Ectodermal cell (in vitro differentiated cells): ENCODE data around the gene ZBTB37.
"Not testable (repeated sequence)": the region's sequence is repeated elsewhere in the genome, so short reads cannot be mapped to it uniquely, and the experiment has no call there.

Source experiments
- H3K27ac ChIP-seq: 2 replicates; pipeline ENCODE4 v1.7.0; 2013; ENCODE audit warnings: mild to moderate bottlenecking, low read depth, low read length; ENCODE audit not compliant: insufficient read depth, poor library complexity, severe bottlenecking
- H3K27me3 ChIP-seq: 2 replicates; pipeline ENCODE4 v1.7.0; 2013; ENCODE audit warnings: mild to moderate bottlenecking, low read length; ENCODE audit not compliant: insufficient read depth, control insufficient read depth, poor library complexity, severe bottlenecking
- H3K36me3 ChIP-seq: one replicate; pipeline ENCODE4 v1.7.0; 2013; ENCODE audit warnings: low read length; ENCODE audit not compliant: control insufficient read depth, insufficient read depth
- H3K4me1 ChIP-seq: one replicate; pipeline ENCODE4 v1.7.0; 2013; ENCODE audit warnings: low read length; ENCODE audit not compliant: control insufficient read depth, insufficient read depth
- H3K4me3 ChIP-seq: 2 replicates; pipeline ENCODE4 v1.7.0; 2013; ENCODE audit warnings: low read depth, low read length, control low read depth; ENCODE audit not compliant: insufficient read depth
- H3K9me3 ChIP-seq: 2 replicates; pipeline ENCODE4 v1.7.0; 2013; ENCODE audit warnings: mild to moderate bottlenecking, low read length, moderate library complexity; ENCODE audit not compliant: control insufficient read depth
- WGBS, 2 experiments: methylation state at CpG; one replicate each; pipeline ENCODE4 v1.1.7; 2013; ENCODE audit warnings: missing lambda C conversion rate in 2 of 2; 5-methylcytosine and 5-hydroxymethylcytosine counted together

Gene ZBTB37

DNA sequence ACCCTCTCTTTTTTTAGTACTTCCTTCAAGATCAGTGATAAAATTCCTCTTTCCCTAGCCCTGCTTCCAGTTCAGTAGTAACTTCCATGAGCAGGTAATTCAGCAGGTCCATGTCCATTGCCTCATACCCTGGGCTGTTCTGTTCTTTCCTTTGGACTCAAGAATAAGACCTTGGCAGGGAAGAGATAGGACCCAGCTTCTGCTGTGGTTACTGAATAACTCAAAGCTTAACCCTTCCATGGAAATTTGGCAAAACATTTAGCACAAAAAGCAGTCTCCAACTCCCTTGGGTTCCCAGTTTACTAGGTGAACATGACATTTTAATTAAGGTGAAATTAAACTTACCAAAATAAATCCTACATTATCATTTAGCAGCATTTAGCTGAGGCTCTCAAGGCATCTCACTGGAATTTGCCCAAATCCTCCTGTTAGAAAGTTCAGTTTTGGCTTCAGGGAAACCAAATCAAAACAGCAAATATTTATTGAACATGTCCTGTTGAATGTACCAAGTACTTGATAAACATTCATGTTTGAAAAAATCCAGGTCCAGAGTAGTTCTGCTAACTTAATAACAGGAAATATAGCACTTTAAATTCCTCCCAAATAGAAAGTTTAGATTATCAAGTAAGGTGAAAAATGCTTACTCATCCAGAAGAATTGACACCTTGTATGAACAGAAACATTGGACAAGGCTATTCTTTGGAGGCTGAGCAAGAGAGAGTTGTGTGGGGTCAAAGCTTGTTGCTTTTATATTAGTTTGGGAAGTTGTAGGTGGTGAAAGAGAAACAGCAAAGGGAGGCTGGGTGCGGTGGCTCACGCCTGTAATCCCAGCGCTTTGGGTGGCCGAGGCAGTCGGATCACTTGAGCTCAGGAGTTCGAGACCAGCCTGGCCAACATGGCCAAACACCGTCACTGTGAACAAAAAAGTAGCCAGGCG lies 57.4 kb downstream of the ZBTB37 start:
- no peaks in the 10 kb centered on the region for H3K9me3 ChIP-seq
- H3K4me1 ChIP-seq, result no peaks in the 10 kb centered on the region
- no peak overlapping the region for H3K4me3 ChIP-seq
- no peaks in the 10 kb centered on the region for H3K36me3 ChIP-seq
- H3K27ac ChIP-seq, result no peak overlapping the region
- 94% methylated on average over 8 of the region's 8 CpGs for WGBS, 2 experiments
- no peaks in the 10 kb centered on the region for H3K27me3 ChIP-seq

DNA sequence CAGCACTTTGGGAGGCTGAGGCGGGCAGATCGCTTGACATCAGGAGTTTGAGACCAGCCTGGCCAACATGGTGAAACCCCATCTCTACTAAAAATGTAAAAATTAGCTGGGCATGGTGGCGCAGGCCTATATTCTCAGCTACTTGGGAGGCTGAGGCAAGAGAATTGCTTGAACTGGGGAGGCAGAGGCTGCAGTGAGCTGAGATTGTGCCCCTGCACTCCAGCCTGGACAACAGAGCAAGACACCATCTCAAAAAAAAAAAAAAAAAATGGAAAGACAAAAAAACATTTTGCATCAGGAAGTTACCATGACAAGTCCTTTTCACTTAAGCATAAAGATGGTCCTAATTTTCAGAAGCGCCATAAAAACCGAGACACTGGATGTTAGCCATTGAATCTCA lies 62.4 kb downstream of the ZBTB37 start:
- H3K4me3 ChIP-seq, H3K9me3 ChIP-seq, H3K4me1 ChIP-seq, H3K27ac ChIP-seq, H3K36me3 ChIP-seq, H3K27me3 ChIP-seq: not testable (repeated sequence)
- 94 to 98% methylated on average over 5 of the region's 5 CpGs for WGBS, 2 experiments

DNA sequence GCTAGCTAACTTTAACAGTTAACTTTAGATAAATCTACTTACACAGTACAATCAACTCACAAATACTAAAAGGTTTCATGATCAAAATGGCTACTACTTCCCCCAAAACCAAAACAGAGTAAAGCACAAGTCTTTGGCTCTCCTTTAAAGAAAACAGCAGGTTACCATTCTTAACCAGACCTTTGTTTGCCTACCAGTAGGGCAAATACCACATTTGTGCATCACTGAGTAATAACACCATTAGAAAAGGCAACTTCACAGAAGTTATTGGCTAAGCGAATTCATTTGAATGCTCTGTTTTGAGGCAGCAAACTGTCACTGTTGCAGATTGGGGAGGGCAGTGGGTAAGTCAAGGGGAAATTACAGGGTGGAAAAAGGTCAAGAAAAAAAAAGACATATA lies 66.3 kb downstream of the ZBTB37 start:
- H3K27ac ChIP-seq, result no peak overlapping the region
- no peaks in the 10 kb centered on the region for H3K9me3 ChIP-seq
- peaks cover 2% of the 10 kb centered on the region for H3K4me1 ChIP-seq
- no peak overlapping the region for H3K4me3 ChIP-seq
- no peaks in the 10 kb centered on the region for H3K27me3 ChIP-seq
- peaks cover 5% of the 10 kb centered on the region for H3K36me3 ChIP-seq
- 56 to 64% methylated on average over 1 of the region's 1 CpG for WGBS, 2 experiments

DNA sequence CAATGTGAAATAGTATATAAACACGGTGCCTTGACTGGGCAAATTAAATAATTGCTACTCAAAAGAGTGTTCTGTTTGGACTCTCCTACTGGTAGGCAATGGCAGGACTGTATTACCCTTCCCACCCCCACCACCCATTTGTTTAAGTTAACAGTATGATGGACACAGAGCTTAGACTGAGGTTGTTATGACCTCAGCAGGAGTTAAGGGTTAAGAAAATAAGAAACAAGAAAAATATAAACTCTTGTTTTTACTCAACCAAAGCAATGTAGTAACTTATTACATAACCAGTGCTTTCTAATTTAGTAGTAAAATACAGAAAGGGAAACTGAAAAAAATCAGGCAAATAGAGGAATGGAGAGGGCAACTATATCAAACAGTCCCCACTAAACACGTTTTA lies 68.9 kb downstream of the ZBTB37 start:
- no peak overlapping the region for H3K4me3 ChIP-seq
- H3K36me3 ChIP-seq, result peaks cover 18% of the 10 kb centered on the region
- peaks cover 2% of the 10 kb centered on the region for H3K4me1 ChIP-seq
- H3K9me3 ChIP-seq, result no peaks in the 10 kb centered on the region
- 89 to 93% methylated on average over 1 to 2 of the region's 2 CpGs for whole genome bisulfite sequencing, 2 experiments
- no peak overlapping the region for H3K27ac ChIP-seq
- H3K27me3 ChIP-seq, result no peaks in the 10 kb centered on the region

DNA sequence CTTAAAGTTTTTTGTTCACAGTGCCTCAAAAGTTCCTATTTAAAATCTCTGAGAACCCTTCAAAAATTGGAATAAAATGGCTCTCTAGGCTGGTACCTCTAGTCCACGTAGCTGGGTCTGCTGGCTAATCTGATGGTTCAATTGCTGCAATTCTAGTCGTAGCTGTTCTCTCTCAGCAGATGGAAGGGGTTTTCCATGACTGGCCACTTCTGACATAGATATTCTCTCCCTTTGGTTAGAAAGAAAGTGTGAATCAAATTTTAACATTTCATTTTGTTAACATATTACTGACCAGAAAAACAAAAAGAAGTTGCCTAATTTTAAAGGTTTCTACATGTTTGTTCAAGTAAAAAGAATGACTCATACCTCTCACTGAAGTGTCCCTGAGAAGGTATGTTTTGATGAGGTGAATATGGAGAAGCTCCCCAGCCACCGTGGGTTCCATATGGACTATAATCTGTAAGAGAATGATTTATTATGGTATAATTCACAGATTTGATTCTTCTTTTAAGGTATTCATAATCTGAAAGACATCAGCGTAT lies 78.3 kb downstream of the ZBTB37 start:
- Histone ChIP-seq H3K4me1 (no peaks in the 10 kb centered on the region), H3K27me3 (no peaks in the 10 kb centered on the region), H3K4me3 (no peak overlapping the region), H3K9me3 (no peaks in the 10 kb centered on the region), H3K27ac (no peak overlapping the region), H3K36me3 (peaks cover 58% of the 10 kb centered on the region)
- 94 to 98% methylated on average over 2 to 4 of the region's 4 CpGs for WGBS, 2 experiments

DNA sequence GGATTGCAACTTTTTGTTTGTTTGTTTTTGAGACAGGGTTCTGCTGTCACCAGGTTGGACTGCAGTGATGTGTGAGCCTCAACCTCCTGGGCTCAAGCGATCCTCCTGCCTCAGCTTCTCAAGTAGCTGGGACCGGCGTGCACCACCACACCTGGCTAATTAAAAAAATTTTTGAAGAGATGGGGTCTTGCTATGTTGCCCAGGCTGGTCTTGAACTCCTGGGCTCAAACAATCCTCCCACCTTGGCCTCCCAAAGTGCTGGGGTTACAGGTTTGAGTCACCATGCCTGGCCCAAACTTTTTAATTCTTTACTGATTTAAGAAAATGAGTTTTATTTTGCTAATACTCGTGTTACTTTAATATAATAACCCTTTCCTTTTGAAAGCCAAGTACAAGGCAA lies 80.4 kb downstream of the ZBTB37 start:
- WGBS, 2 experiments, result 93 to 95% methylated on average over 4 of the region's 4 CpGs
- Histone ChIP-seq H3K27ac (no peak overlapping the region), H3K36me3 (peaks cover 41% of the 10 kb centered on the region), H3K9me3 (no peaks in the 10 kb centered on the region), H3K4me1 (no peaks in the 10 kb centered on the region), H3K27me3 (no peaks in the 10 kb centered on the region), H3K4me3 (no peak overlapping the region)
